ENCODE results near the gene UCK2.
A peak's percentile ranks its signal among the peaks of the same experiment; 100 is the strongest.

Gene UCK2

GRCh38 chr1:165886983-165887382 is 59.6 kb downstream of the UCK2 start:
- H3K9me3 ChIP-seq (replicated peaks; ENCODE audit: insufficient read depth, low read length): no peaks in the 10 kb centered on the region
- 0 out of 2 replicates have a peak overlapping the region, but pooled peaks have one; percentile 2 for H3K4me2 ChIP-seq (ENCODE audit: low read depth, low read length)
- H3K4me3 ChIP-seq (ENCODE audit: low read length): no peak overlapping the region
- no peak for DNase-seq
- H4K20me1 ChIP-seq (ENCODE audit: insufficient read depth, low read length): peaks cover 40% of the 10 kb centered on the region
- peaks cover 30% of the 10 kb centered on the region for H3K4me1 ChIP-seq (ENCODE audit: low read length)
- H3K79me2 ChIP-seq (ENCODE audit: low read length): peaks cover 97% of the 10 kb centered on the region
- no peaks in the 10 kb centered on the region for H3K9me2 ChIP-seq (replicated peaks; ENCODE audit: insufficient read depth, low read length)
- H3K36me3 ChIP-seq (replicated peaks; ENCODE audit: insufficient read depth, low read length): no peaks in the 10 kb centered on the region
- no peaks in the 10 kb centered on the region for H3K27me3 ChIP-seq (replicated peaks; ENCODE audit: insufficient read depth, low read length)
- H2AFZ ChIP-seq (ENCODE audit: low read length): no peak overlapping the region
- H3K27ac ChIP-seq (ENCODE audit: low read length): no peak overlapping the region
- no peak for TF ChIP-seq EZH2phosphoT487 (IDR thresholded peaks at IDR 0.05; ENCODE audit: low read length)
- TF ChIP-seq CTCF (IDR thresholded peaks at IDR 0.05; ENCODE audit: low read length): no peak
- TF ChIP-seq EZH2 (optimal IDR thresholded peaks at IDR 0.05; ENCODE audit: low read depth, low read length): no peak
- no peaks in the 10 kb centered on the region; the same call in 1 of the 2 replicates for H3F3A ChIP-seq (ENCODE audit: insufficient read depth, low read length)
- no peak overlapping the region for H3K9ac ChIP-seq (ENCODE audit: low read length)

- no peaks in the 10 kb centered on the region for H3K9me2 ChIP-seq (replicated peaks; ENCODE audit: insufficient read depth, low read length)
- DNase-seq: no peak
- H3K27me3 ChIP-seq (replicated peaks; ENCODE audit: insufficient read depth, low read length): no peaks in the 10 kb centered on the region
- peaks cover 30% of the 10 kb centered on the region for H3K4me1 ChIP-seq (ENCODE audit: low read length)
- peak overlapping the region; percentile 18; the same call in 1 of the 2 replicates for H3K4me2 ChIP-seq (ENCODE audit: low read depth, low read length)
- no peak overlapping the region for H3K27ac ChIP-seq (ENCODE audit: low read length)
- no peak overlapping the region for H3K9ac ChIP-seq (ENCODE audit: low read length)
- H3F3A ChIP-seq (ENCODE audit: insufficient read depth, low read length): no peaks in the 10 kb centered on the region; the same call in 1 of the 2 replicates
- no peaks in the 10 kb centered on the region for H3K9me3 ChIP-seq (replicated peaks; ENCODE audit: insufficient read depth, low read length)
- H4K20me1 ChIP-seq (ENCODE audit: insufficient read depth, low read length): peaks cover 39% of the 10 kb centered on the region
- no peak for TF ChIP-seq CTCF (IDR thresholded peaks at IDR 0.05; ENCODE audit: low read length)
- no peak for TF ChIP-seq EZH2 (optimal IDR thresholded peaks at IDR 0.05; ENCODE audit: low read depth, low read length)
- no peak for TF ChIP-seq EZH2phosphoT487 (IDR thresholded peaks at IDR 0.05; ENCODE audit: low read length)
- peaks cover 93% of the 10 kb centered on the region for H3K79me2 ChIP-seq (ENCODE audit: low read length)
- no peaks in the 10 kb centered on the region for H3K36me3 ChIP-seq (replicated peaks; ENCODE audit: insufficient read depth, low read length)
- H2AFZ ChIP-seq (ENCODE audit: low read length): no peak overlapping the region
- no peak overlapping the region for H3K4me3 ChIP-seq (ENCODE audit: low read length)
Observed at GRCh38 chr1:165887877-165888551, 60.6 kb downstream of the UCK2 start.

- H3K9me3 ChIP-seq (replicated peaks; ENCODE audit: insufficient read depth, low read length): no peaks in the 10 kb centered on the region
- H3K9ac ChIP-seq (ENCODE audit: low read length): no peak overlapping the region
- peaks cover 30% of the 10 kb centered on the region for H3K4me1 ChIP-seq (ENCODE audit: low read length)
- no peak for TF ChIP-seq CTCF (IDR thresholded peaks at IDR 0.05; ENCODE audit: low read length)
- no peak for TF ChIP-seq EZH2 (optimal IDR thresholded peaks at IDR 0.05; ENCODE audit: low read depth, low read length)
- no peak for TF ChIP-seq EZH2phosphoT487 (IDR thresholded peaks at IDR 0.05; ENCODE audit: low read length)
- no peak overlapping the region for H2AFZ ChIP-seq (ENCODE audit: low read length)
- H3K4me2 ChIP-seq (ENCODE audit: low read depth, low read length): no peak overlapping the region
- H3K9me2 ChIP-seq (replicated peaks; ENCODE audit: insufficient read depth, low read length): no peaks in the 10 kb centered on the region
- H3K4me3 ChIP-seq (ENCODE audit: low read length): no peak overlapping the region
- H3K79me2 ChIP-seq (ENCODE audit: low read length): peaks cover 88% of the 10 kb centered on the region
- no peaks in the 10 kb centered on the region for H3K27me3 ChIP-seq (replicated peaks; ENCODE audit: insufficient read depth, low read length)
- H3K36me3 ChIP-seq (replicated peaks; ENCODE audit: insufficient read depth, low read length): no peaks in the 10 kb centered on the region
- peaks cover 34% of the 10 kb centered on the region for H4K20me1 ChIP-seq (ENCODE audit: insufficient read depth, low read length)
- H3F3A ChIP-seq (ENCODE audit: insufficient read depth, low read length): no peaks in the 10 kb centered on the region; the same call in 1 of the 2 replicates
- H3K27ac ChIP-seq (ENCODE audit: low read length): no peak overlapping the region
- DNase-seq: no peak
Observed at GRCh38 chr1:165888552-165888920, 61.1 kb downstream of the UCK2 start.

Data from MM.1S (cell line).